SU-DHL-6 (cell line): Measurements from ENCODE around the gene TROAP.

Experiments
- EZH2phosphoT487 ChIP-seq: fragments of 200-600 bp; sonication (generic), shearing (Covaris generic); conservative IDR thresholded peaks from 2 replicates; pipeline ENCODE4 v1.6.1; 2018; ENCODE audit warnings: mild to moderate bottlenecking, antibody characterized with exemption, low read length, moderate library complexity, mixed read lengths
- TF ChIP-seq, protein P1 (sequence below): fragments of 200-600 bp; sonication (generic); IDR thresholded peaks from one replicate; pipeline ENCODE4 v1.5.1; 2017; ENCODE audit warnings: antibody characterized with exemption, mild to moderate bottlenecking, low read length, moderate library complexity; ENCODE audit not compliant: insufficient read depth, poor library complexity, severe bottlenecking

DNA sequence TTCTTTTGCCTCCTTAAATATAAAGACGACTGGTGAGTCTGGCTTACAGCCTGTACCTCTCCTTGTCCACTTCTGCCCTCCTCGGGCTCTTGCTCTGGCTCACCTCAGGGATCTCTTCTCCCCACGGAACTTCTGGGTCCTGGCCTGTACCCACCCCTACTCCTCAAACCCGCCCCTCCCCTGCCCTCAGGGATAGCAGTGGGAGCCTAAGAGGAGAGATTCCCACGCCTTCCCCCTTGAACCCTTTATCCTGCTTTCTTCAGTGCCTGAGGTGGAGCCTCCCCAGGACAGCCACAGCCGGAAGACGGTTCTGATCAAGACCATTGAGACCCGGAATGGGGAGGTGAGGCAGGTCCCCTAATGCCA, 25.4 kb upstream of the TROAP start:
- TF ChIP-seq, protein P1, sequence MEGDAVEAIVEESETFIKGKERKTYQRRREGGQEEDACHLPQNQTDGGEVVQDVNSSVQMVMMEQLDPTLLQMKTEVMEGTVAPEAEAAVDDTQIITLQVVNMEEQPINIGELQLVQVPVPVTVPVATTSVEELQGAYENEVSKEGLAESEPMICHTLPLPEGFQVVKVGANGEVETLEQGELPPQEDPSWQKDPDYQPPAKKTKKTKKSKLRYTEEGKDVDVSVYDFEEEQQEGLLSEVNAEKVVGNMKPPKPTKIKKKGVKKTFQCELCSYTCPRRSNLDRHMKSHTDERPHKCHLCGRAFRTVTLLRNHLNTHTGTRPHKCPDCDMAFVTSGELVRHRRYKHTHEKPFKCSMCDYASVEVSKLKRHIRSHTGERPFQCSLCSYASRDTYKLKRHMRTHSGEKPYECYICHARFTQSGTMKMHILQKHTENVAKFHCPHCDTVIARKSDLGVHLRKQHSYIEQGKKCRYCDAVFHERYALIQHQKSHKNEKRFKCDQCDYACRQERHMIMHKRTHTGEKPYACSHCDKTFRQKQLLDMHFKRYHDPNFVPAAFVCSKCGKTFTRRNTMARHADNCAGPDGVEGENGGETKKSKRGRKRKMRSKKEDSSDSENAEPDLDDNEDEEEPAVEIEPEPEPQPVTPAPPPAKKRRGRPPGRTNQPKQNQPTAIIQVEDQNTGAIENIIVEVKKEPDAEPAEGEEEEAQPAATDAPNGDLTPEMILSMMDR, result no peak
- TF ChIP-seq EZH2phosphoT487, result no peak
